ENCODE results near the gene SUN5. TPM values are rescaled to one million over a fixed set of nuclear protein-coding genes. Genes with fewer than 3 reads are reported as not detected.

The SUN5 gene
- polyA plus RNA-seq, 2 of the 4 experiments (the other 2 are of a cell fraction): not detected

DNA sequence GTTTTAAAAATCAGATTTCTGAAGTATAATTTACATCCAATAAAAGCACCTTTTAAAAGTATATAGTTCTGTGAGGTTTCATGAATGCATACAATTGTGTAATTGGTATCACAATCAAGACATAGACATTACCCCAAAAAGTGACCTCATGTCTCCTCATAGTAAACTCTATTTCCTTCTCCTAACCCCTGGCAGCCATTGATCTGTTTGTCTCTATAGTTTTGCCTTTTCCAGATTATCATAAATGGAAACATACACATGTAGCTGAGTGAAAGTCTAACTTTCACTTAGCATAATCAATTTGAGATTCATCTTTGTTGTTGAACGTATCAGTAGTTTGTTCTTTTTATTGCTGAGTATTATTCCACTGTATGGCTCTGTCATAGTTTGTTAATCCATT is 57.6 kb downstream of the SUN5 start:
- no peak for TF ChIP-seq RCOR1 (IDR thresholded peaks at IDR 0.05; ENCODE audit: low read depth, low read length)
- no peak for TF ChIP-seq KDM5A (IDR thresholded peaks at IDR 0.05)
- no peak for TF ChIP-seq MAFK (IDR thresholded peaks at IDR 0.05; ENCODE audit: partially characterized antibody)
- Histone ChIP-seq H3K4me1 (no peaks in the 10 kb centered on the region), H3K27ac (no peak overlapping the region), H3K4me3 (no peak overlapping the region), H3K4me2 (no peak overlapping the region), H3K9me3 (no peaks in the 10 kb centered on the region)
- POLR2A ChIA-PET: no interaction called here
- no peak for DNase-seq (ENCODE audit: low read depth in 1 of 2, low spot score in 1 of 2)
- FAIRE-seq: no peak
- no peak for ATAC-seq
- WGBS (ENCODE audit: missing lambda C conversion rate): 6% methylated on average over 1 of the region's 1 CpG
- CTCF ChIA-PET: interaction anchor here (0.9 to 4.0 kb wide), 4 partner anchors 19 to 157 kb away, joined by 5 to 28 read pairs (median 11); no protein-coding TSS in a partner anchor

DNA sequence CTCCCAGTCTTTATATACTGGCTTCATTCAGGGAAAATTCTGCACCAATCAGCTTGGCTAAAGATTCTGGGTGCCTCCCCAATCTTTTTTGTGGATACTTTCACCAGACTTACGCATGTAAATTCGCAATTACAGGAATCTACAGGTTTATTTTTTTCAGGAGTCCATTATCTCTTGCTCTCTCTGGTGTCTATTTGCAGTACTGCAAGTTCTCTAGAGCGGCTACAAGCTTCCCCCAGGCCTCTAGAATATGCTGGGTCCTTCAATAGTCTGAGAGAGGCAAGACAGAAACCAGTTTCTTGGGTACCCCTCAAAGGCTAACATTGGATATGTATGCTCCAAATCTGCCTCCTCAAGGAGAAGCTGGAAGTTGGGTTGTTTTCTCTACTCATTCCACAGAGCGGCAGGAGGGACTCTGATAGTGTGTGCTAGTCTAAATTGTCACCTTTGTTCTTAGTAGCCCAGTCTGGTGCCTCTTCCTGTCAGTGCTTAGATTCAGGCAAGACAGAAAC is 58.5 kb downstream of the SUN5 start:
- ChIA-PET CTCF (interaction anchor here (0.6 to 4.0 kb wide), 18 partner anchors 9 to 272 kb away, joined by 3 to 28 read pairs (median 4); partner anchors contain the start of gene C20orf203), POLR2A (no interaction called here)
- TF ChIP-seq SMC3 (IDR thresholded peaks at IDR 0.05): peak; percentile 37
- no peak for TF ChIP-seq FOSL2 (IDR thresholded peaks at IDR 0.05)
- TF ChIP-seq FOSL2 (CRISPR knock-in tag; IDR thresholded peaks at IDR 0.05): no peak
- no peak for TF ChIP-seq SREBF2 (IDR thresholded peaks at IDR 0.05)
- TF ChIP-seq, protein P1, sequence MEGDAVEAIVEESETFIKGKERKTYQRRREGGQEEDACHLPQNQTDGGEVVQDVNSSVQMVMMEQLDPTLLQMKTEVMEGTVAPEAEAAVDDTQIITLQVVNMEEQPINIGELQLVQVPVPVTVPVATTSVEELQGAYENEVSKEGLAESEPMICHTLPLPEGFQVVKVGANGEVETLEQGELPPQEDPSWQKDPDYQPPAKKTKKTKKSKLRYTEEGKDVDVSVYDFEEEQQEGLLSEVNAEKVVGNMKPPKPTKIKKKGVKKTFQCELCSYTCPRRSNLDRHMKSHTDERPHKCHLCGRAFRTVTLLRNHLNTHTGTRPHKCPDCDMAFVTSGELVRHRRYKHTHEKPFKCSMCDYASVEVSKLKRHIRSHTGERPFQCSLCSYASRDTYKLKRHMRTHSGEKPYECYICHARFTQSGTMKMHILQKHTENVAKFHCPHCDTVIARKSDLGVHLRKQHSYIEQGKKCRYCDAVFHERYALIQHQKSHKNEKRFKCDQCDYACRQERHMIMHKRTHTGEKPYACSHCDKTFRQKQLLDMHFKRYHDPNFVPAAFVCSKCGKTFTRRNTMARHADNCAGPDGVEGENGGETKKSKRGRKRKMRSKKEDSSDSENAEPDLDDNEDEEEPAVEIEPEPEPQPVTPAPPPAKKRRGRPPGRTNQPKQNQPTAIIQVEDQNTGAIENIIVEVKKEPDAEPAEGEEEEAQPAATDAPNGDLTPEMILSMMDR (IDR thresholded peaks at IDR 0.05): peak; percentile 37; the same call in 2 of the 3 replicates
- TF ChIP-seq RAD21 (conservative IDR thresholded peaks at IDR 0.05 in 1 of 2, IDR thresholded peaks at IDR 0.05 in 1 of 2): peak; percentile 27 to 32; a peak in 3 of 5 replicates
- FAIRE-seq (no peak), ATAC-seq (peak; percentile 72 to 78; a peak in 5 of 6 replicates), DNase-seq (ENCODE audit: low read depth in 1 of 2, low spot score in 1 of 2) (peak in 1 of 2 experiments; percentile 23)
- H3K4me2 ChIP-seq: no peak overlapping the region
- WGBS (ENCODE audit: missing lambda C conversion rate): 31% methylated on average over 4 of the region's 4 CpGs
- no peaks in the 10 kb centered on the region for H3K9me3 ChIP-seq
- no peak overlapping the region for H3K4me3 ChIP-seq
- H3K4me1 ChIP-seq: no peaks in the 10 kb centered on the region
- H3K27ac ChIP-seq: no peak overlapping the region

DNA sequence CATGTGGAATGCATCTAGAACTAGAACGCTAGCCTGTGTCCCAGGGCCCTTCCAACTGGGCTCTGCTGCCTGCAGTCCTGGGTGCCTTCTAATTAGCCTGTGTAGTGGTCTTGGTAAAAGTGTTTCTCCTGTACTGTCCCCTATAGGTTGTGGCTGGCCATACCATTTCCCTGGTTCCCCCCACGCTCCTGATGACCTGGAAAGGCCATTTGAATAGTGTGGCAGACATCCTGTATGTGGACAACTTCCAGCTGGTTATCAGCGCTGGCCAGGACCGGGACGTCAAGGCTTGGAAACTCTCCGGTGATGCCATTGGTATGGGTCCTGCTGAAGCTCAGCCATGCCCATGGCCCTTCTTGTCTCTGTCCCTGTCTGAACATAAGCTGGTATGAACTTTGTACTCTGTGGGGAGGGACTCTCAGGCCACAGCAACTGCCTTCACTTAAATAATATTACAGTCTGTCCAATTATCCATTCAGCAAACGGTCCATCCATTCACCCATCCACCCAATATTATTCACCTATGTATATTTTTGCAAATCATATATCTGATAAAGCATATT is 60.7 kb downstream of the SUN5 start:
- Histone ChIP-seq H3K4me2 (no peak overlapping the region), H3K9me3 (no peaks in the 10 kb centered on the region), H3K27ac (no peak overlapping the region), H3K4me3 (no peak overlapping the region), H3K4me1 (no peaks in the 10 kb centered on the region)
- FAIRE-seq (no peak), DNase-seq (ENCODE audit: low read depth in 1 of 2, low spot score in 1 of 2) (no peak), ATAC-seq (no peak)
- POLR2A ChIA-PET: no interaction called here
- TF ChIP-seq CBX8 (IDR thresholded peaks at IDR 0.05) (no peak), ZFP36 (IDR thresholded peaks at IDR 0.05; ENCODE audit: borderline replicate concordance, partially characterized antibody) (no peak), CEBPB (IDR thresholded peaks at IDR 0.05) (no peak)
- 39% methylated on average over 7 of the region's 7 CpGs for WGBS (ENCODE audit: missing lambda C conversion rate)
- CTCF ChIA-PET: interaction anchor here (0.8 to 4.0 kb wide), 6 partner anchors 12 to 154 kb away, joined by 3 to 28 read pairs (median 4); no protein-coding TSS in a partner anchor

DNA sequence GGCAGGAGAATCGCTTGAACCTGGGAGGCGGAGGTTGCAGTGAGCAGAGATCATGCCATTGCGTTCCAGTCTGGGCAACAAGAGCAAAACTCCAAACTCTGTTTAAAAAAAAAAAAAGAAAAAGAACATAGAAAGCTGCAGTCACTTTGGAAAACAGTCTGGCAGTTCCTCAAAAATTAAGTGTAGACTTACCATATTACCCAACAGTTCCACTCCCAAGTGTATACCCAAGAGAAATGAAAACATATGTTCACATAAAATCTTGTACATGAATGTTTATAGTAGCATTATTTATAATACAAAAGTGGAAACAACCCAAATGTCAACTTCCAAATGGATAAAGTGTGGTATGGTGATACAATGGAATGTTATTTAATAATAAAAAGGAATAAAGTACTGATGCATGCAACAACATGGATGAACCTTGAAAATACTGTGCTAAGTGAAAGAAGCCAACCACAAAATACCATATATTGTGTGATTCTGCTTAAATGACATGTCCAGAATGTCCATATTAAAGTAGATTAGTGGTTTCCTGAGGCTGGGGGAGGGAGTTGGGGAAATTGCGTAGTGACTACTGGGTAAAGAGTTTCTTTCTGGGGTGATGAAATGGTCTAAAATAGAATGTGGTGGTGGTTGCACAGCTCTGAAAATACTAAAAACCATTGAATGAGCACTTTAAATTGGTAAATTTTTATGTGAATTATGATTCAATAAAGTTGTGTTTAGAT is 62.9 kb downstream of the SUN5 start:
- H3K9me3 ChIP-seq: peaks cover 11% of the 10 kb centered on the region; the same call in 2 of the 3 replicates
- no peak overlapping the region for H3K4me2 ChIP-seq
- FAIRE-seq: no peak
- no peak for DNase-seq (ENCODE audit: low read depth in 1 of 2, low spot score in 1 of 2)
- ChIA-PET CTCF (no interaction called here), POLR2A (no interaction called here)
- H3K4me1 ChIP-seq: no peaks in the 10 kb centered on the region
- no peak for ATAC-seq
- TF ChIP-seq ESRRA (IDR thresholded peaks at IDR 0.05; ENCODE audit: borderline replicate concordance, low read length): no peak
- TF ChIP-seq, protein P2, sequence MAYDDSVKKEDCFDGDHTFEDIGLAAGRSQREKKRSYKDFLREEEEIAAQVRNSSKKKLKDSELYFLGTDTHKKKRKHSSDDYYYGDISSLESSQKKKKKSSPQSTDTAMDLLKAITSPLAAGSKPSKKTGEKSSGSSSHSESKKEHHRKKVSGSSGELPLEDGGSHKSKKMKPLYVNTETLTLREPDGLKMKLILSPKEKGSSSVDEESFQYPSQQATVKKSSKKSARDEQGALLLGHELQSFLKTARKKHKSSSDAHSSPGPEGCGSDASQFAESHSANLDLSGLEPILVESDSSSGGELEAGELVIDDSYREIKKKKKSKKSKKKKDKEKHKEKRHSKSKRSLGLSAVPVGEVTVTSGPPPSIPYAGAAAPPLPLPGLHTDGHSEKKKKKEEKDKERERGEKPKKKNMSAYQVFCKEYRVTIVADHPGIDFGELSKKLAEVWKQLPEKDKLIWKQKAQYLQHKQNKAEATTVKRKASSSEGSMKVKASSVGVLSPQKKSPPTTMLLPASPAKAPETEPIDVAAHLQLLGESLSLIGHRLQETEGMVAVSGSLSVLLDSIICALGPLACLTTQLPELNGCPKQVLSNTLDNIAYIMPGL (CRISPR knock-in tag; IDR thresholded peaks at IDR 0.05; ENCODE audit: borderline replicate concordance): no peak
- TF ChIP-seq NPAS2 (CRISPR knock-in tag; IDR thresholded peaks at IDR 0.05; ENCODE audit: borderline replicate concordance): no peak
- TF ChIP-seq TP53 (CRISPR knock-in tag; IDR thresholded peaks at IDR 0.05): no peak
- H3K4me3 ChIP-seq: no peak overlapping the region
- no peak overlapping the region for H3K27ac ChIP-seq
- WGBS (ENCODE audit: missing lambda C conversion rate): 47% methylated on average over 4 of the region's 4 CpGs

All from A549 (cell line).